ENCODE measurements around the gene CUX1. TPM values are rescaled to one million over a fixed set of nuclear protein-coding genes. Genes with fewer than 3 reads are reported as not detected.

CUX1 gene
- total RNA-seq, 1 donor from 2014 or later = 66.4 TPM

DNA sequence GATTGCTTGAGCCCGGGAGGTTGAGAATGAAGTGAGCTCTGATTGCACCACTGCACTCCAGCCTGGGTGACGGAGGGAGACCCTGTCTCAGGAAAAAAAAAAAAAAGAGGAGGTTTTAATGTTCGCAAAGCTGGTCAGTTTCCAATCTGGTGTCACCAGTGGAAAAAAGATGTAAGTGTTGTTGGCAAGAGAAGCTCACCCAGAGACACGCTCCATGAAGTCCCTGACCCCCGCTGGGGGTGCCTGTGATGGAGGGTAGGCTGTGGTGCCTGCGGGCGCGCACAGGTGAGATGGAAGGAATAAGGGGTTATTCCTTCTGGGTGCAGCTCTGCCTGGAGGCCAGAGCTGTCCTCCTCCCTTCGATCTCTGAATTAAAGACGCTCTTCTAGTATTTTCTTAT lies 122.7 kb downstream of the CUX1 start:
- DNase-seq (ENCODE audit: low spot score) = no peak
- H3K4me2 ChIP-seq = no peak overlapping the region
- no peaks in the 10 kb centered on the region for H3K36me3 ChIP-seq
- peaks cover 84% of the 10 kb centered on the region for H3K79me2 ChIP-seq (ENCODE audit: low read depth)
- no peak overlapping the region for H3K9ac ChIP-seq
- H2AFZ ChIP-seq (replicated peaks) = no peak overlapping the region
- no peaks in the 10 kb centered on the region for H3K9me3 ChIP-seq (ENCODE audit: low read depth)
- H3K27me3 Mint-ChIP-seq (ENCODE audit: insufficient read depth, low read depth) = peaks cover 3% of the 10 kb centered on the region
- H3K27ac ChIP-seq = no peak overlapping the region
- peaks cover 88% of the 10 kb centered on the region for H4K20me1 ChIP-seq (ENCODE audit: low read depth)
- H3K36me3 Mint-ChIP-seq = peaks cover 6% of the 10 kb centered on the region
- H3K4me1 Mint-ChIP-seq = peaks cover 42% of the 10 kb centered on the region
- peaks cover 17% of the 10 kb centered on the region for H3F3A ChIP-seq (ENCODE audit: low read depth)
- peaks cover 34% of the 10 kb centered on the region for H3K4me1 ChIP-seq
- no peak overlapping the region for H3K4me3 Mint-ChIP-seq
- TF ChIP-seq EZH2 (IDR thresholded peaks at IDR 0.05) = no peak
- TF ChIP-seq EZH2phosphoT487 (IDR thresholded peaks at IDR 0.05) = no peak
- TF ChIP-seq, protein P1, sequence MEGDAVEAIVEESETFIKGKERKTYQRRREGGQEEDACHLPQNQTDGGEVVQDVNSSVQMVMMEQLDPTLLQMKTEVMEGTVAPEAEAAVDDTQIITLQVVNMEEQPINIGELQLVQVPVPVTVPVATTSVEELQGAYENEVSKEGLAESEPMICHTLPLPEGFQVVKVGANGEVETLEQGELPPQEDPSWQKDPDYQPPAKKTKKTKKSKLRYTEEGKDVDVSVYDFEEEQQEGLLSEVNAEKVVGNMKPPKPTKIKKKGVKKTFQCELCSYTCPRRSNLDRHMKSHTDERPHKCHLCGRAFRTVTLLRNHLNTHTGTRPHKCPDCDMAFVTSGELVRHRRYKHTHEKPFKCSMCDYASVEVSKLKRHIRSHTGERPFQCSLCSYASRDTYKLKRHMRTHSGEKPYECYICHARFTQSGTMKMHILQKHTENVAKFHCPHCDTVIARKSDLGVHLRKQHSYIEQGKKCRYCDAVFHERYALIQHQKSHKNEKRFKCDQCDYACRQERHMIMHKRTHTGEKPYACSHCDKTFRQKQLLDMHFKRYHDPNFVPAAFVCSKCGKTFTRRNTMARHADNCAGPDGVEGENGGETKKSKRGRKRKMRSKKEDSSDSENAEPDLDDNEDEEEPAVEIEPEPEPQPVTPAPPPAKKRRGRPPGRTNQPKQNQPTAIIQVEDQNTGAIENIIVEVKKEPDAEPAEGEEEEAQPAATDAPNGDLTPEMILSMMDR (IDR thresholded peaks at IDR 0.05) = no peak
- no peak overlapping the region for H3K27ac Mint-ChIP-seq
- H3K4me3 ChIP-seq = no peak overlapping the region
- peaks cover 3% of the 10 kb centered on the region for H3K9me3 Mint-ChIP-seq
- no peaks in the 10 kb centered on the region for H3K27me3 ChIP-seq

DNA sequence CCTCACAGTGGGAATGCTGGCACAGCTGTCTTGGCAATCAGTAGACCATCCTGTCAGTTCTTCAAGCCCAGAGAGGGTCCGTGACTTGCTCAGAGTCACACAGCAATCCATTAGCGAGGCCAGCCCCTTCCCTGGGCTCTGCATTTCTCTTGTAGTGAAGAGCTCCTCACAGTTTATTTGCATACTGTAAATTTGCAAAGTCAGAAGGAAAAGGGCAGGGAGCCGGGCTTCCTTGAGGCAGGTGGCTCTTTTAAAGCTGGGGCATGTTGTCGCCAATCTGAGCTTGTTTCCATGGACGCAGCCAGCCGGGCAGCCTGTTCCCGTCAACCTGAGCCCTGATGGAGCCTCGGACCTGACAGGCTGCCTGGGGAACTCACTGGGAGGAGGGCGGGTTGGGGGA lies 123.4 kb downstream of the CUX1 start:
- DNase-seq (ENCODE audit: low spot score) = peak; percentile 58
- H3K4me2 ChIP-seq = peak overlapping the region; percentile 56
- peaks cover 3% of the 10 kb centered on the region for H3K9me3 Mint-ChIP-seq
- peaks cover 88% of the 10 kb centered on the region for H3K79me2 ChIP-seq (ENCODE audit: low read depth)
- H3K4me3 Mint-ChIP-seq = no peak overlapping the region
- peaks cover 12% of the 10 kb centered on the region for H3F3A ChIP-seq (ENCODE audit: low read depth)
- no peak overlapping the region for H3K27ac Mint-ChIP-seq
- H3K27me3 ChIP-seq = no peaks in the 10 kb centered on the region
- peak overlapping the region; percentile 8 for H3K27ac ChIP-seq
- peak overlapping the region; percentile 5 for H3K4me3 ChIP-seq
- no peaks in the 10 kb centered on the region for H3K36me3 ChIP-seq
- peaks cover 29% of the 10 kb centered on the region for H3K4me1 ChIP-seq
- no peak overlapping the region for H3K9ac ChIP-seq
- no peak overlapping the region for H2AFZ ChIP-seq (replicated peaks)
- no peaks in the 10 kb centered on the region for H3K9me3 ChIP-seq (ENCODE audit: low read depth)
- H4K20me1 ChIP-seq (ENCODE audit: low read depth) = peaks cover 88% of the 10 kb centered on the region
- peaks cover 36% of the 10 kb centered on the region for H3K4me1 Mint-ChIP-seq
- peaks cover 6% of the 10 kb centered on the region for H3K36me3 Mint-ChIP-seq
- TF ChIP-seq, protein P1 (IDR thresholded peaks at IDR 0.05) = no peak
- no peak for TF ChIP-seq EZH2 (IDR thresholded peaks at IDR 0.05)
- peaks cover 4% of the 10 kb centered on the region for H3K27me3 Mint-ChIP-seq (ENCODE audit: insufficient read depth, low read depth)

DNA sequence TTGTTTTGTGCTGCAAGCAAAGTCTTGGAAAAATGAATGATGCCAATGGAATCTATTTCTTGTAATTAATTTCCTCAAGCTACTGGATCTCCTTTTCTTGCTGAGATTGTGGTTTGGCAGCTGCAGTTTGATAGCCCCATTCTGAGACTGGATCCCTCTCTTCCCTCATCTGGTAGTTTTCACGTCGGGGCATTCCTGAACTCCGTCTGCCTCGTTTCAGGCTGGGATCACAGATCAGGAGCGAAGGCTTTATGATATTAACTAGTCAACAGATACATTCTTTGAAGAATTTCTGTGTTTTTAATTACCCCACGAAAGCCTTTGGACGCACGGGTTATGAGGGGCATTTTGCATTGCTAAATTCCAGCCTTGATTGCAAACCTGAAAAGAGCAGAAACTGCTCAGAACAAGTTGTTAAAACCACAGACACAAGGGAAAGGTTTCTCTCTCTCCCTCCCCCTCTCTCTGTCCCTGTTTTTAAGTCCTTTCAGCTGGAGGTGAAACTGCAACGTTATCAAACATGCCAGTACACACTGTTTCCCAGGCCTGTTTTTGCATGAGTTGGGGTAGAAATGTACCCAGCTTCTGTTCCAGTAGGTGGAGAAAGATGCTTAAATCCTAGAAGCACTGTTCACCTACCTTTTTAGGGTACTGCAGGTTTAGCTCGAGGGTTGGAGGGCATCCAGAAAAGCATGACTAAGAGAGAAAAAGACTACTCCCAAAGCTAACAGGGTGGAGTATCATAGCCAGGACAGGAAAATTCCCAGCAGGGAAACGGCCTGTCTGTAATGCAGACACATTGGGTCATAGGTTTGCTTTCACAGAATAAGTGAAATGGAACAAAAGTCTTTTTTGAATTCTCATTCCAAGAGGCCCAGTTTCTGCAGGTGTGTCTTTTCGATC lies 124.3 kb downstream of the CUX1 start:
- Mint-ChIP-seq H3K27me3 (ENCODE audit: insufficient read depth, low read depth) (peaks cover 2% of the 10 kb centered on the region), H3K9me3 (peaks cover 3% of the 10 kb centered on the region), H3K36me3 (peaks cover 8% of the 10 kb centered on the region), H3K4me3 (no peak overlapping the region), H3K27ac (no peak overlapping the region), H3K4me1 (peaks cover 32% of the 10 kb centered on the region)
- no peaks in the 10 kb centered on the region for H3K36me3 ChIP-seq
- H3K4me2 ChIP-seq = peak overlapping the region; percentile 56
- peaks cover 8% of the 10 kb centered on the region for H3F3A ChIP-seq (ENCODE audit: low read depth)
- no peak for DNase-seq (ENCODE audit: low spot score)
- H3K9me3 ChIP-seq (ENCODE audit: low read depth) = no peaks in the 10 kb centered on the region
- H3K9ac ChIP-seq = no peak overlapping the region
- H3K4me1 ChIP-seq = peaks cover 20% of the 10 kb centered on the region
- TF ChIP-seq EZH2phosphoT487 (IDR thresholded peaks at IDR 0.05) (no peak), EZH2 (IDR thresholded peaks at IDR 0.05) (no peak)
- TF ChIP-seq, protein P1 (IDR thresholded peaks at IDR 0.05) = no peak
- H3K4me3 ChIP-seq = peak overlapping the region; percentile 5
- H2AFZ ChIP-seq (replicated peaks) = no peak overlapping the region
- no peaks in the 10 kb centered on the region for H3K27me3 ChIP-seq
- peak overlapping the region; percentile 8 for H3K27ac ChIP-seq
- H4K20me1 ChIP-seq (ENCODE audit: low read depth) = peaks cover 88% of the 10 kb centered on the region
- peaks cover 93% of the 10 kb centered on the region for H3K79me2 ChIP-seq (ENCODE audit: low read depth)

Data from neural progenitor cell (in vitro differentiated cells).